ENCODE results near the gene HEXD. TPM values are rescaled to one million over a fixed set of nuclear protein-coding genes. Genes with fewer than 3 reads are reported as not detected.

Gene HEXD
- total and polyA plus RNA-seq, 2 of the 8 experiments (the other 6 are each of a cell fraction or from before 2014, with no cell fraction given): 20.6 to 21.8 TPM

GRCh38 chr17:82414548-82415281 lies 3.4 kb upstream of the HEXD start (continued):
- TF ChIP-seq KDM5A (IDR thresholded peaks at IDR 0.05; ENCODE audit: low read length): peak; percentile 87; the same call in 1 of the 2 replicates
- no peak for TF ChIP-seq POU5F1 (IDR thresholded peaks at IDR 0.05; ENCODE audit: low read depth, low read length)
- 0 out of 3 replicates have a peak, but pooled peaks of 1 of the 2 experiments have one; percentile 55 for TF ChIP-seq EP300 (IDR thresholded peaks at IDR 0.05; ENCODE audit: borderline replicate concordance in 1 of 2, low read depth in 2 of 2, low read length in 2 of 2)
- no peak for TF ChIP-seq SIX5 (IDR thresholded peaks at IDR 0.05; ENCODE audit: low read depth, low read length)
- peak; percentile 75 for TF ChIP-seq RAD21 (IDR thresholded peaks at IDR 0.05 in 1 of 2, conservative IDR thresholded peaks at IDR 0.05 in 1 of 2; ENCODE audit: low read depth in 2 of 2, low read length in 2 of 2)
- TF ChIP-seq POLR2A (IDR thresholded peaks at IDR 0.05; ENCODE audit: control extremely low read depth in 1 of 2, low read depth in 2 of 2, low read length in 2 of 2): no peak
- TF ChIP-seq POLR2AphosphoS5 (IDR thresholded peaks at IDR 0.05; ENCODE audit: low read depth, low read length): no peak; the same call in 1 of the 2 replicates
- no peak for TF ChIP-seq PHF8 (conservative IDR thresholded peaks at IDR 0.05; ENCODE audit: low read depth, low read length)
- no peak for TF ChIP-seq HDAC6 (IDR thresholded peaks at IDR 0.05; ENCODE audit: low read depth, low read length)
- no peak for TF ChIP-seq SP2 (IDR thresholded peaks at IDR 0.05; ENCODE audit: low read length)
- TF ChIP-seq TEAD4 (IDR thresholded peaks at IDR 0.05; ENCODE audit: low read depth, low read length): no peak
- TF ChIP-seq RBBP5 (IDR thresholded peaks at IDR 0.05; ENCODE audit: borderline replicate concordance, low read depth, low read length): no peak
- no peak for TF ChIP-seq SAP30 (IDR thresholded peaks at IDR 0.05; ENCODE audit: insufficient read depth, insufficient replicate concordance, low read length)
- TF ChIP-seq, protein P1, sequence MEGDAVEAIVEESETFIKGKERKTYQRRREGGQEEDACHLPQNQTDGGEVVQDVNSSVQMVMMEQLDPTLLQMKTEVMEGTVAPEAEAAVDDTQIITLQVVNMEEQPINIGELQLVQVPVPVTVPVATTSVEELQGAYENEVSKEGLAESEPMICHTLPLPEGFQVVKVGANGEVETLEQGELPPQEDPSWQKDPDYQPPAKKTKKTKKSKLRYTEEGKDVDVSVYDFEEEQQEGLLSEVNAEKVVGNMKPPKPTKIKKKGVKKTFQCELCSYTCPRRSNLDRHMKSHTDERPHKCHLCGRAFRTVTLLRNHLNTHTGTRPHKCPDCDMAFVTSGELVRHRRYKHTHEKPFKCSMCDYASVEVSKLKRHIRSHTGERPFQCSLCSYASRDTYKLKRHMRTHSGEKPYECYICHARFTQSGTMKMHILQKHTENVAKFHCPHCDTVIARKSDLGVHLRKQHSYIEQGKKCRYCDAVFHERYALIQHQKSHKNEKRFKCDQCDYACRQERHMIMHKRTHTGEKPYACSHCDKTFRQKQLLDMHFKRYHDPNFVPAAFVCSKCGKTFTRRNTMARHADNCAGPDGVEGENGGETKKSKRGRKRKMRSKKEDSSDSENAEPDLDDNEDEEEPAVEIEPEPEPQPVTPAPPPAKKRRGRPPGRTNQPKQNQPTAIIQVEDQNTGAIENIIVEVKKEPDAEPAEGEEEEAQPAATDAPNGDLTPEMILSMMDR (IDR thresholded peaks at IDR 0.05; ENCODE audit: control extremely low read depth in 1 of 3, insufficient read depth in 1 of 3, low read depth in 1 of 3, low read length in 3 of 3): peak; percentile 48 to 55 (median 50)
- TF ChIP-seq EZH2 (IDR thresholded peaks at IDR 0.05; ENCODE audit: low read depth, low read length, severe bottlenecking): peak; percentile 31
- no peak for TF ChIP-seq CEBPB (IDR thresholded peaks at IDR 0.05; ENCODE audit: low read depth, low read length)
- TF ChIP-seq USF2 (IDR thresholded peaks at IDR 0.05; ENCODE audit: low read length): no peak
- TF ChIP-seq CHD2 (IDR thresholded peaks at IDR 0.05; ENCODE audit: low read length): no peak
- TF ChIP-seq TBP (IDR thresholded peaks at IDR 0.05; ENCODE audit: low read depth, low read length): no peak
- TF ChIP-seq NANOG (IDR thresholded peaks at IDR 0.05; ENCODE audit: insufficient read depth, low read depth, low read length, poor library complexity, severe bottlenecking): no peak
